HG02571 (cell line): Measurements from ENCODE around the gene VILL.

ENCODE experiments used
- ATAC-seq: cut with Tn5 transposase; IDR thresholded peaks from one replicate; pipeline ENCODE4 v1.9.1; 2021; ENCODE audit warnings: mild to moderate bottlenecking, moderate library complexity; ENCODE audit not compliant: unreplicated experiment

The VILL gene

GRCh38 chr3:38016410-38016809, 25.8 kb downstream of the VILL start:
- no peak for ATAC-seq

- ATAC-seq = no peak
Measured at GRCh38 chr3:38016847-38017444, 26.4 kb downstream of the VILL start.

GRCh38 chr3:38017445-38018295, 27.1 kb downstream of the VILL start:
- ATAC-seq = no peak

- no peak for ATAC-seq
Measured at GRCh38 chr3:38018296-38019266, 28.0 kb downstream of the VILL start.

GRCh38 chr3:38019658-38020341, 29.2 kb downstream of the VILL start:
- ATAC-seq = no peak

GRCh38 chr3:38020342-38020726, 29.7 kb downstream of the VILL start:
- no peak for ATAC-seq

GRCh38 chr3:38021196-38021595, 30.6 kb downstream of the VILL start:
- no peak for ATAC-seq

GRCh38 chr3:38022301-38022700, 31.7 kb downstream of the VILL start:
- ATAC-seq = no peak

- no peak for ATAC-seq
Measured at GRCh38 chr3:38022896-38023709, 32.5 kb downstream of the VILL start.

- no peak for ATAC-seq
Measured at GRCh38 chr3:38026856-38027255, 36.3 kb downstream of the VILL start.

GRCh38 chr3:38027466-38028465, 37.2 kb downstream of the VILL start:
- ATAC-seq = no peak

- ATAC-seq = no peak
Measured at GRCh38 chr3:38028621-38029361, 38.2 kb downstream of the VILL start.

- ATAC-seq = no peak
Measured at GRCh38 chr3:38029400-38030125, 39.0 kb downstream of the VILL start, which contains the start of gene PLCD1. Gene PLCD1 (minus strand): TSS chr3:38029642. CDS start chr3:38029539, 103 bp downstream.

GRCh38 chr3:38030126-38031021, 39.8 kb downstream of the VILL start:
- no peak for ATAC-seq

GRCh38 chr3:38031022-38031994, 40.7 kb downstream of the VILL start:
- no peak for ATAC-seq
